Measurements from ENCODE around the gene BAIAP2. TPM values are rescaled to one million over a fixed set of nuclear protein-coding genes. Genes with fewer than 3 reads are reported as not detected.
"Not testable (repeated sequence)": the region's sequence is repeated elsewhere in the genome, so short reads cannot be mapped to it uniquely, and the experiment has no call there.

The BAIAP2 gene
- total RNA-seq, 2 donors from 2014 or later, result 9.9 to 15.6 TPM

- Histone ChIP-seq H3K36me3 (no peaks in the 10 kb centered on the region), H3K4me1 (ENCODE audit: control insufficient read depth in 1 of 2, low read depth in 2 of 2) (no peaks in the 10 kb centered on the region), H3K27me3 (replicated peaks; ENCODE audit: insufficient read depth) (no peaks in the 10 kb centered on the region), H3K4me3 (no peak overlapping the region), H3K9me3 (no peaks in the 10 kb centered on the region), H3K27ac (no peak overlapping the region)
- ATAC-seq (ENCODE audit: insufficient number of reproducible peaks, low FRiP score, low read depth), result no peak
- no peak for DNase-seq (ENCODE audit: low spot score)
- no peak for TF ChIP-seq CTCF (IDR thresholded peaks at IDR 0.05)
Observed at GRCh38 chr17:81152288-81152828, 117.4 kb downstream of the BAIAP2 start.

- ATAC-seq (ENCODE audit: insufficient number of reproducible peaks, low FRiP score, low read depth) (no peak), DNase-seq (ENCODE audit: low spot score) (no peak)
- Histone ChIP-seq H3K4me1 (ENCODE audit: control insufficient read depth in 1 of 2, low read depth in 2 of 2) (no peaks in the 10 kb centered on the region), H3K4me3 (no peak overlapping the region), H3K27ac (no peak overlapping the region), H3K27me3 (replicated peaks; ENCODE audit: insufficient read depth) (no peaks in the 10 kb centered on the region), H3K36me3 (no peaks in the 10 kb centered on the region), H3K9me3 (no peaks in the 10 kb centered on the region)
- no peak for TF ChIP-seq CTCF (IDR thresholded peaks at IDR 0.05)
Observed at GRCh38 chr17:81153340-81153803, 118.4 kb downstream of the BAIAP2 start.

DNA sequence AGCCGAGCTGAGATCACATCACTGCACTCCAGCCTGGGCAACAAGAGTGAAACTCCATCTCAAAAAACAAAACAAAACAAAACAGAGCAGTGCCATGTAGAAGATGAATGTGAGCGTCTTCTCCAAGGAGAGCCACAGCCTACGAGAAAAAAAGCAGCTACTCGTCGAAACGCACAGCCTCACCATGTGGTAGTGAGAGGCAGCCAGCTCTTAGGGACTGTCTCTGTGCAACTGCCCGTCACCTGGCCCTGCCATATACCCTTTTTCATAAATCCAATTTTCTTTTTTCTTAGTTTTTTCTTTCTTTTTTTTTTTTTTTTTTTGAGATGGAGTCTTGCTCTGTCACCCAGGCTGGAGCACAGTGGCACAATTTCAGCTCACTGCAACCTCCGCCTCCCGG is 119.1 kb downstream of the BAIAP2 start:
- H3K4me3 ChIP-seq; ATAC-seq (ENCODE audit: insufficient number of reproducible peaks, low FRiP score, low read depth); H3K9me3 ChIP-seq; H3K36me3 ChIP-seq; H3K4me1 ChIP-seq (ENCODE audit: control insufficient read depth in 1 of 2, low read depth in 2 of 2); H3K27ac ChIP-seq; DNase-seq (ENCODE audit: low spot score); H3K27me3 ChIP-seq (replicated peaks; ENCODE audit: insufficient read depth): not testable (repeated sequence)

DNA sequence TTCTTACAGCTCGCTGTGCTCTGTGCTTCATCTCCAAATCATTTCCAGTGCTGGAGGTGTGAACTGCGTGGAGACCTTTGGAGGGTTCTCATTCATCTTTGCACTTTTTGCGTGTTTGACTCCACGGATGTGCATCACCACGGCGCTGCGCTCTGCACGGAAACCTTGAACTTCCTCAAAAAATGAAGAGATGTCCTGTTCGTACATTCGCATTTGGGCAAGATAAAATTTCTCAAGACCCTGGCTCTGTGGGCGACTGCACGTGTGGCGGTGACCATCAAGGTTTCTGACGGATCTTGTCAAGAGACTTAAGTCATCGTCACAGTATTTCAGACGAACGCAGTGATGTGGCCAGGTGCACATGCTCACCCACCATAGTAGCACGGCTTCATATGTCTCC is 120.0 kb downstream of the BAIAP2 start:
- Histone ChIP-seq H3K27me3 (replicated peaks; ENCODE audit: insufficient read depth) (no peaks in the 10 kb centered on the region), H3K27ac (no peak overlapping the region), H3K4me1 (ENCODE audit: control insufficient read depth in 1 of 2, low read depth in 2 of 2) (no peaks in the 10 kb centered on the region), H3K36me3 (no peaks in the 10 kb centered on the region), H3K9me3 (no peaks in the 10 kb centered on the region), H3K4me3 (no peak overlapping the region)
- TF ChIP-seq CTCF (IDR thresholded peaks at IDR 0.05), result no peak
- ATAC-seq (ENCODE audit: insufficient number of reproducible peaks, low FRiP score, low read depth) (no peak), DNase-seq (ENCODE audit: low spot score) (no peak)

DNA sequence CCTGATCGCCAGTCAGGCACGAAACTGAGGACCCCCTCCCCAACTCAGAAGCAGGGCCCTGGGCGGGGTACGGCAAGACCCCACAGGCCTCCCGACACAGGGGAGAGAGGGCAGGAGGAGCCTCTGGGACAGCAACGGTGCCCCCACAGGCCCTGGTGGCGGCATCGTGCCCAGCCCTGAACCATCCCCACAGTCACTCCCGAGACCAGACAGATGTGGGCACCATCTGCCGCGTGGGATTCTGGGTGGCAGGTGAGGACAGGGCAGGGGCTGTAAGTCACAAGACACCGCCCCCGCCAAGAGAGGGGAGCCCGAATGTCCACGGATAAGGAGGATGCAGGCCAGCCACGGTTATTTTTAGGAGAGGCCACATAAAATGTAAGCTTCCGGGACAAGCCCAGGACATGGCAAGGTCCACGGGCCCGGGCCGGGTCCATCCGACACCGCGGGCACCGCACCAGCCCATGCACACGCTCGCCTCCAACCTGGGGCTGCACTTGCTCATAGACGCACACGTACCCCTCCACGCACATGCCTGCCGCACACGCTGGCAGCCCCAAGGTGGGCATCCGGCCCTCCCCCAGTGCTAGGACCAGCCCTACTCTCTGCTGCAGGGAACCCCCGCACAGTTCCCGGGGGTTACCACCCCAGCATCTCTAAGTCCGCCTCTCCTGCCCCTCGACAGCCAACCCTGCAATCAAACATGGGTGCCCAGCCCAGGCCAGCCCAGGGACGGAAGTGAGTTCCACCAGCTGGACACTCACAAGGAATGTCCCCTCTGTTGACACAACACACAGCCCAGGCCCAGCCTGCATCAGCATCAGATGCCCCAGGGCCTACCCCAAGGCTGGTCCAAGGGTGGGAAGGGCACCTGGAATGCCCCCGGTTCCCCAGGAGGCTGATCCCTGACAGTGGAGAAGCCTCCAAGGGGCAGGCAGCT is 122.2 kb downstream of the BAIAP2 start:
- Histone ChIP-seq H3K4me1 (ENCODE audit: control insufficient read depth in 1 of 2, low read depth in 2 of 2) (no peaks in the 10 kb centered on the region), H3K36me3 (no peaks in the 10 kb centered on the region), H3K27me3 (replicated peaks; ENCODE audit: insufficient read depth) (no peaks in the 10 kb centered on the region), H3K27ac (no peak overlapping the region), H3K9me3 (no peaks in the 10 kb centered on the region), H3K4me3 (no peak overlapping the region)
- ATAC-seq (ENCODE audit: insufficient number of reproducible peaks, low FRiP score, low read depth) (no peak), DNase-seq (ENCODE audit: low spot score) (no peak)
- no peak for TF ChIP-seq CTCF (IDR thresholded peaks at IDR 0.05)
